GM11168 (cell line): Measurements from ENCODE around the gene TMEM123.

Source experiments
- in situ Hi-C: fragments of 300-500 bp; cut with MboI; formaldehyde crosslinking; loops from one replicate; pipeline ENCODE4 v1.12.0; 2022; ENCODE audit warnings: low sequenced_read_pairs; ENCODE audit not compliant: unreplicated experiment

The TMEM123 gene

GRCh38 chr11:102429691-102430090 lies 22.9 kb downstream of the TMEM123 start:
- in situ Hi-C loops: no loop called here

- in situ Hi-C loops: no loop called here
Measured at GRCh38 chr11:102429226-102429625, 23.3 kb downstream of the TMEM123 start.

- in situ Hi-C loops: no loop called here
Measured at GRCh38 chr11:102428696-102429095, 23.9 kb downstream of the TMEM123 start.

DNA sequence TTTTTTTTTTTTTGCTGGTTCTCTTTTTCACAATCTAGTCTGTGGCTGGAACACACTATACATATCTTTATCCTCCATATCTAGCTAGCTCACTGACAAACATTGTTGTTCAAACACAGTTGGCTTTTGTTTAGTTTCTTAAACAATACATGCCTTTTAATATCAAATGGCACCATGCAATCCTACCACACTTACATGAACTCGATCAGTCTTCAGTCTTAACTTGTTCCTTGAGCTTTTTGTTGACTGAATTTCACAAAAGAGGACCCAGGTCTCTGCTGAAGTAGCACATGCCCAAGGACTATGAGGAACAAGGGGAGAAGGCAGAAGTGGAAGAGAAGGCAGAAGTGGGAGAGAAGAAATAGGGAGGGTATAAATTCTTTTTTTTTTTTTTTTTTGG lies 25.5 kb downstream of the TMEM123 start:
- in situ Hi-C loops: no loop called here

- in situ Hi-C loops: no loop called here
Measured at GRCh38 chr11:102426570-102426969, 26.0 kb downstream of the TMEM123 start.

GRCh38 chr11:102426000-102426399 lies 26.6 kb downstream of the TMEM123 start:
- in situ Hi-C loops: no loop called here

DNA sequence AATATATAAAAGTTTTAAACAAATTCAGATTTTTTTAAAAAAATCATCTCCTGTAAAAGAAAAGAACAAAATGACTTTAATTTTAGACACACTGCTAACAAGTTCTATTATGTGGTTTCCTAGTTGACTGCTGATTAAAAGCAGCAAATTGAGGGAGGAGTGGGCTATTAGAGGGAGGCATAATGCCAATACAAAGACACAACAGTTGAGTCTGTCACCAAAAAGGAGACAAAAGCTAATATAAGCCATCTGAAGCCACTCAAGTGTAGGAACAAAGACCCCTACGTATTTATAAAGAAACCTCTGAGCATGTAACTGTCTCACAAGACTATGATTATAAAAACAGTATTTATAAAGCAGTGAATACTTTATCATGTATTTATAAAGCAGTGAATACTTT lies 28.6 kb downstream of the TMEM123 start:
- in situ Hi-C loops: no loop called here

DNA sequence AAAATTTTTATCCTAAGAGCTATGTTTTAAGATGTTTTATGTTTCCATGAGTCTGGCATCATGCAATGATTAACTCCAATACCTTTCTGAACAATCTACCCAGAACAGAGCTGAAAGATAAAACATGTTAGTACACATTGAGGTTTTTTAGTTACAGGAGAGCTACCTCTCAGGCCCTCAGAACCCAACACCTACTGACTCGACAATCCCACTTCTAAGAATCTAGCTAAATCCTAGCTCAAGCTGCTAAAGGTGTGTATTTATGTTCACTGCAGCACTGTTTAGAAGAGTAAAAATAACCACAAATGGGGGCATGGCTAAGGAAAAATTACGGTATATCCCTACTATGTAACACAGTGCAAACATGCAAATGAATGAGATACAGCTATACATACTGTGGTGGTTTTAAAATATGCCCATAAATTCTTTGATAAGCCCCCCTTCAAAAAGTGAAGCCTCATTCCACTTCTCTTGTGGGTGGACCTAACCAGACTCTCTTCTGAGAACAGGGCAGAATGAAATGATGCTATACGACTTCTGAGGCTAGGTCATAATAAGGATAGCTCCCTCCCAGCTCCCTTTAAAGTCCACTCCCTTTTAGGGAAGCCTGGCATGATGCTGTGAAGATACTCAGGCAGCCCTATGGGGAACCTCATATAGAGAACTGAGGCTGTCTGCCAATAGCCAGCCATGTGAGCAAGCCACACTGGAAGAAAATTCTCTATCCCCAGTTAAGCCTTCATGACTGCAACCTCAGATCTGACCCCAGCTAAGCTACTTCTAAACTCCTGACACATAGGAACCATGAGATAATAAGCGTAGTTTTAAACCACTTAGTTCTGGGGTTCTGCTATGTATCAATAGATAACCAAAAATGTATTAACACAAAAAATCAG lies 29.5 kb downstream of the TMEM123 start:
- in situ Hi-C loops: no loop called here

GRCh38 chr11:102421261-102421660 lies 31.3 kb downstream of the TMEM123 start:
- in situ Hi-C loops: no loop called here

DNA sequence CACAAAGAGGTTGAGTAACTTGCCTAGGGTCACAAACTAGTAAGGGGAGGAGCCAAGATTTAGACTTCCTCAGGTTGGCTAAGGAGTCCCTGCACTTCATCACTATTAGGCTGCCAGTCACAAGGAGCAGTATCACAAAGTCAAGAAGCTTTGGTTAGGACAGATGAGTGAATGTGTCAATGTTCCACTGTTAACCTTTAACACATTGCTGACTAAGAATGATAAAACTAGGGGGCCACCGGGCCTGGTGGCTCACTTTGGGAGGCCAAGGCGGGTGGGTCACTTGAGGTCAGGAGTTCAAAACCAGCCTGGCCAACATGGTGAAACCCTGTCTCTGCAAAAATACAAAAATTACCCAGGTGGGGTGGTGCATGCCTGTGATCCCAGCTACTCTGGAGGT lies 32.0 kb downstream of the TMEM123 start:
- in situ Hi-C loops: no loop called here

GRCh38 chr11:102419181-102419580 lies 33.4 kb downstream of the TMEM123 start:
- in situ Hi-C loops: no loop called here

- in situ Hi-C loops: no loop called here
Measured at GRCh38 chr11:102416976-102417375, 35.6 kb downstream of the TMEM123 start.

- in situ Hi-C loops: no loop called here
Measured at GRCh38 chr11:102415304-102415916, 37.2 kb downstream of the TMEM123 start.

DNA sequence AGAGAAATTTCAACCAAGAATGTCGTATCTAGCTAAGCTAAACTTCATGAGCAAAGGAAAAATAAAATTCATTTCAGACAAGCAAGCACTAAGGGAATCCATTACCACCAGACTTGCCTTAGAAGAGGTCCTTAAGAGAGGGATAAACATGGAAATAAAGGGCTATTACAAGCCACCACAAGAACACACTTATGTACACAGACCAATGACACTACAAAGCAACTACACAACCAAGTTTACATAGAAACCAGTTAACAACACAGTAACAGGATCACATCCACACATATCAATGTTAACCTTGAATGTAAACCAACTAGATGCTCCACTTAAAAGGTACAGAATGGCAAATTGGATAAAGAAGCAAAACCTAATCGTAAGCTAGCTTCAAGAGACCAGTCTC lies 38.0 kb downstream of the TMEM123 start:
- in situ Hi-C loops: no loop called here

GRCh38 chr11:102413497-102413896 lies 39.1 kb downstream of the TMEM123 start:
- in situ Hi-C loops: no loop called here

GRCh38 chr11:102411142-102411541 lies 41.4 kb downstream of the TMEM123 start:
- in situ Hi-C loops: no loop called here

GRCh38 chr11:102410382-102410784 lies 42.2 kb downstream of the TMEM123 start:
- in situ Hi-C loops: no loop called here

GRCh38 chr11:102408339-102408738 lies 44.2 kb downstream of the TMEM123 start:
- in situ Hi-C loops: no loop called here

DNA sequence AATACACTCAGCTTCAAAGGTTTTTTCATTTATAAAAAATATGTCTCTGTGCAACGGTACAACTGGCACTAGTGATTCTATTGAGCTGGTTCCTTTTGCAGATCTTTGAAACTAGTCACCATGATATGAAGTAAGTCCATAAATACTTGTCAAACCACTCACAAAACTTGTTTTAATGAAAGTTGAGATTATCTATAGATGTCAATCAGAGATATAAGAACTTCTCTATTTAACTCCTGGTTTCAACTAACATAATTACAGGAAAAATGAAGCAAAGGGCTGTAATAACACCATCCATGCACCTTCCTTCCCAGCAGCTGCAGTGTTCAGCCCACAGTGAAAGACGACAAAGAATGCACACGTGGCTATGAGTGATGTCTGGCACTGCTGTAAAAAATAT lies 44.7 kb downstream of the TMEM123 start:
- in situ Hi-C loops: no loop called here

- in situ Hi-C loops: no loop called here
Measured at GRCh38 chr11:102406099-102406498, 46.5 kb downstream of the TMEM123 start.

DNA sequence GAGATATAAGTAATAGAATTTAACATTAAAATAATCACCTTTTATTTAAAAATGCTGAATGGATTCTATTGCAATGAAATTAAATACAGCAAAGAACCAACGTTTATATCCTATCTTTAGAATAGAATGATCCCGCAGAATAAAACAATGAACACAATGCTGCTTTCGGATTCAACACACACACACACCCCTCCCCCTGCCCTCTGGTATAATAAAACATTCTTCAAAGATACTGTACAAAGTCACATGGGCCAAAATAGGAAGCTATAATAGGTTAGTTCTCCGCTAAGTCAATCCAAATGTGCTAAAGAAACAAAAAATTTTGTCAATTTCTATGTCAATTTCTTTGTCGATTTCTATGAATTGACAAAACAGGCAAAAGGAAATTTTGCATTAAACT lies 47.1 kb downstream of the TMEM123 start:
- in situ Hi-C loops: no loop called here

DNA sequence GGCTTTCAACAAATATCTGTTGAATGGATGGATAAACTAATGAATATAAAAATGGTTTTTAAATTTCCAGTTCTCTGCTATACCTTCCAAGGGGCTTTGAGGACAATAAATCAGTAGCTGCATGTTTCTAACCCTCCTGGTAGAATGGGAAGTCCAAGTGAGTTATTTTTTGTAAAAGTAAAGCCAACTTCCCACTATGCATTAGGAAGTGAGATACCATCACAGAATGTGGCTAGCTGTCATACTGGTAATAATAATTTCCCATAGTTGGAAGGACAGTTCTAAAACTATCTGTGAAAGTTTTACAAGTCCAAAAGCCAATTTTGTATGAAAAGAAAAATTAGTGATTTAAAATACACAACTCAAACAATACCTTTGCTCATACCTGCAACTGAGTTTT lies 50.0 kb downstream of the TMEM123 start:
- in situ Hi-C loops: loop anchor here (5.0 kb wide), 1 partner anchor 95 kb away; no protein-coding TSS in a partner anchor
